Heart right ventricle (tissue), 16 donors: ENCODE data around the gene MEF2D. TPM values are rescaled to one million over a fixed set of nuclear protein-coding genes. Genes with fewer than 3 reads are reported as not detected.

Experiments
- ATAC-seq, 8 donors: fragments of 200-7000 bp; cut with Tn5 transposase; one replicate each; pipeline ENCODE4 v1.9.1; 2020; ENCODE audit warnings: mild to moderate bottlenecking in 8 of 8, moderate library complexity in 8 of 8, moderate number of reproducible peaks in 1 of 8
- DNase-seq, 2 donors: peaks; one replicate each; pipeline ENCODE4 v3.0.0-alpha.2; 2020
- H3K27ac ChIP-seq, 10 donors: fragments of 200-600 bp; sonication (generic) in 2 of 10; one replicate each; pipeline versions ENCODE4 v1.5.0 to v1.8.0; 2020 to 2022; ENCODE audit warnings: mild to moderate bottlenecking in 3 of 10
- H3K27me3 ChIP-seq, 7 donors: fragments of 200-600 bp; one replicate each; pipeline ENCODE4 v1.8.0; 2021 to 2022; ENCODE audit warnings: mild to moderate bottlenecking in 2 of 7
- H3K36me3 ChIP-seq, 9 donors: fragments of 200-600 bp; sonication (generic) in 1 of 9; one replicate each; pipeline versions ENCODE4 v1.5.0 to v1.8.0; 2020 to 2022; ENCODE audit warnings: mild to moderate bottlenecking in 2 of 9
- H3K4me1 ChIP-seq, 9 donors: fragments of 200-600 bp; sonication (generic) in 1 of 9; one replicate each; pipeline versions ENCODE4 v1.5.0 to v1.8.0; 2020 to 2022; ENCODE audit warnings: mild to moderate bottlenecking in 4 of 9
- H3K4me3 ChIP-seq, 10 donors: fragments of 200-600 bp; sonication (generic) in 2 of 10; one replicate each; pipeline versions ENCODE4 v1.5.0 to v1.8.0; 2020 to 2022; ENCODE audit warnings: mild to moderate bottlenecking in 7 of 10, moderate library complexity in 2 of 10
- H3K9me3 ChIP-seq, 11 donors: fragments of 200-600 bp in 10 of 11; sonication (generic) in 2 of 11; one replicate each; pipeline versions ENCODE4 v1.5.0 to v1.8.0; 2013 to 2022; ENCODE audit warnings: mild to moderate bottlenecking in 2 of 11, control low read depth in 1 of 11, moderate library complexity in 1 of 11
- CTCF ChIP-seq, 9 donors: fragments of 200-600 bp; sonication (generic) in 2 of 9; IDR thresholded peaks; one replicate each; pipeline versions ENCODE4 v1.5.0 to v1.8.0; 2021 to 2022; ENCODE audit warnings: antibody characterized with exemption in 9 of 9, mild to moderate bottlenecking in 5 of 9, moderate library complexity in 1 of 9
- WGBS, 2 donors: extraction: QIAGEN DNeasy Blood & Tissue Kit; methylation state at CpG; one replicate each; pipeline ENCODE4 v1.1.7; 2013; ENCODE audit warnings: inconsistent platforms in 1 of 2; 5-methylcytosine and 5-hydroxymethylcytosine counted together
- intact Hi-C, 10 donors: fragments of 100-400 bp; cut with DNase I; formaldehyde crosslinking; loops; one replicate each; pipeline versions ENCODE4 v1.11.1 to v1.14.2; 2022
- polyA plus RNA-seq, 2 donors: library from polyadenylated mRNA; stranded (reverse); fragments of 200-250 nt; gene quantifications; one replicate each; pipeline ENCODE4 v1.2.3, GENCODE V29; 2013
- total RNA-seq, 10 donors: library from RNA; stranded (reverse); fragmentation: NEBNext Ultra II Directional in 3 of 10; extraction: Animal tissue kit (Norgen Biotek cat#: 25700) in 3 of 10; gene quantifications; one replicate each; pipeline versions ENCODE4 v1.2.1 to v1.2.4, GENCODE V29; 2021 to 2023
- donor health status: Arrhythmogenic right ventricular cardiomyopathy.
- donor health status: ischemic (EF 13 %, LVEDD 7.1; RV severe dilation, severe dysfunction).
- donor health status: healthy with polysubstance abuse.
- donor health status: DM: no; HTN: yes; CAD: no.
- donor health status: DM: no; HTN: no; CAD: no.
- donor health status: ischemic (EF 25% LVEDD 6.9; RV normal size, moderate dysfunction).
- donor health status: ischemic (EF 25% LVEDD 5.7; RV mildly dilated, moderate dysfunction).
- donor health status: healthy.
- donor health status: DM: yes; HTN: yes; CAD: no.
- donor health status: Ischemic cardiomyopathy.
- donor health status: ischemic (EF 35%, LVEDD 5.7; RV mildly dilated, moderate dysfunction).
- donor health status: nonischemic (EF 11% LVEDD 7.7; RV severe dilation, severe dysfunction).
- donor health status: DM: yes; HTN: yes; CAD: no.
- donor health status: PGD.
- donor health status: ischemic (EF 29% LVEDD 5.4; RV normal size, mild dysfunction).
- donor health status: nonischemic (EF 23%, LVEDD 6.1; RV moderate dilation, normal function).

MEF2D gene
- total and polyA plus RNA-seq, 12 donors: 31.6 to 127 (median 94.9) TPM

DNA sequence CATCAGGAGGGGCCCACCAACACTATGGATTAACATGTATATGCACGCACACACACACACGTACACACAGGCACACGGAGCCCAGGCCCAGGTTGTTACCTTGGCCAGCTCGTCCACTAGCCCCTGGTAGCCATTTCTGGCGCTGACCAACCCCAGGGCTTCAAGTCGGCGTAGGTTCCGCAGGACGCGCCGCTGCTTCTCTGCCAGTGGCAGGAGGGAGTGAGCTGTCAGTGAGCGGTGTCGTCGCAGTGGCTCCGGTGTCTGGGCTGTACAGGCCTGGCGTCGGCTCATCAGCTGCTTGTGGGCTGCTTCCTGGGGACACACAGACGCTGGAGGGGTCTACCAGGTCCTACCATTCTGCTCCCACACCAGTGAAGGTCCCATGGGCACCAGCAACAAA lies 29.4 kb upstream of the MEF2D start:
- TF ChIP-seq CTCF (IDR thresholded peaks at IDR 0.05): no peak
- intact Hi-C loops: no loop called here
- no peaks in the 10 kb centered on the region for H3K9me3 ChIP-seq

DNA sequence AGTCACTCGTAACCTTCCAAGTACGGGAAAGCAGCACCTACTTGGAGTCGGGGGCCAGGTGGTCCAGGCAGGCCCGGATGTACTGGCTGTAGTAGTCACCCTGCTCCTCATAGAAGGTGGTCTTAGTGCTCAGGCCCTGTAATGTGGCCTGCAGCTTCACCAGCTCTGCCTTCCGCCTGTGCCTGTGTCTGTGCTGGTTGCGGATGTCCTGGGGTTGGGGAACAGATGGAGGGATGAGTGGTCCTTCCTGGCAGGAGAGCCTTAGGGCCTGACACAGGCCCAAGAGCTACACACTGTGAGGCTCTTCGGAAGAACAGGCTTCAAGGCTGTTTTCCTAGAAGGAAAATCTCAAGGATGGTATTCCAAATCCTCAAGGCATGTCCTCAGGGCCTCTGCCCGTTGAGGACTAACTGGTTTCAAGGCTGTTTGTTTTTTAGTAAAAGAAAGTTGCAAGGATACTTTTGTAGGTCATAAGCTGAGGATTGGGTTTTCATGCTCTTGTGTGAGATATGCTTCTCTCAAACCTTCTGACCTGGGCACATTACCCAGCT lies 28.4 kb upstream of the MEF2D start:
- H3K27me3 ChIP-seq: no peaks in the 10 kb centered on the region
- H3K9me3 ChIP-seq: no peaks in the 10 kb centered on the region
- no peak overlapping the region for H3K27ac ChIP-seq
- DNase-seq (no peak), ATAC-seq (no peak)
- peaks cover 0 to 18% (median 0%) of the 10 kb centered on the region in 9 donors for H3K36me3 ChIP-seq
- intact Hi-C loops: loop anchor here in 1 of 10 donors (5.0 kb wide), 1 partner anchor 38 kb away; no protein-coding TSS in a partner anchor
- 94 to 97% methylated on average over 8 of the region's 8 CpGs for WGBS, 2 donors
- H3K4me1 ChIP-seq: peaks cover 0 to 22% (median 8%) of the 10 kb centered on the region in 9 donors
- TF ChIP-seq CTCF (IDR thresholded peaks at IDR 0.05): no peak
- H3K4me3 ChIP-seq: no peak overlapping the region

More for the DNA sequence above, 29.4 kb upstream of the MEF2D start:
- peaks cover 0 to 12% (median 4%) of the 10 kb centered on the region in 9 donors for H3K4me1 ChIP-seq
- H3K36me3 ChIP-seq: peaks cover 0 to 24% (median 0%) of the 10 kb centered on the region in 9 donors
- 97 to 98% methylated on average over 18 of the region's 18 CpGs for WGBS, 2 donors
- H3K4me3 ChIP-seq: no peak overlapping the region
- H3K27me3 ChIP-seq: no peaks in the 10 kb centered on the region
- DNase-seq (no peak), ATAC-seq (no peak)
- no peak overlapping the region for H3K27ac ChIP-seq

DNA sequence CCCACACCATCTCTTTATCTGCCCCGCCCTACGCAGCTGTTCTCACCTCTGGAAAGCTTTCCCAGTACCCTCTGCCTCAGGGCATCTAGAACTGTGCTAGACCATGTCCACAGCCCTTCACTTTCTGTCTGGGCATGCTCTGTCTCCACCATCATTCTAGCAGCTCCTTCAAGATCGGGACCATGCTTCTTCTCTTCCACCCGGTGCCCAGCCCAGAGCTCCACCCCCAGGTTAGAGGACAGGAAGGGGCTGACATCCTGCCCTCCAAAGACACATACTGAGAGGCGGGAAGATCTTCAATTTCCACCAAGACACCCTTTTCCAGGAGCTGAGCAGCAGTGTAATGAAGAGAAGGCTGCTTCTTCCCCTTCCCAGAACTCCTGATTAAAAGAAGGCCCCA lies 27.7 kb upstream of the MEF2D start:
- 70 to 88% methylated on average over 5 of the region's 5 CpGs for WGBS, 2 donors

GRCh38 chr1:156527584-156527983 lies 27.0 kb upstream of the MEF2D start:
- H3K4me1 ChIP-seq: peaks cover 0 to 22% (median 8%) of the 10 kb centered on the region in 9 donors
- no peak overlapping the region for H3K27ac ChIP-seq
- H3K36me3 ChIP-seq: peaks cover 0 to 11% (median 0%) of the 10 kb centered on the region in 9 donors
- DNase-seq (no peak), ATAC-seq (no peak)
- 81 to 95% methylated on average over 2 of the region's 2 CpGs for WGBS, 2 donors
- H3K27me3 ChIP-seq: no peaks in the 10 kb centered on the region
- intact Hi-C loops: loop anchor here in 1 of 10 donors (5.0 kb wide), 1 partner anchor 40 kb away; no protein-coding TSS in a partner anchor
- no peak for TF ChIP-seq CTCF (IDR thresholded peaks at IDR 0.05)
- H3K9me3 ChIP-seq: no peaks in the 10 kb centered on the region
- H3K4me3 ChIP-seq: no peak overlapping the region

More for the DNA sequence above, 27.7 kb upstream of the MEF2D start:
- no peak for TF ChIP-seq CTCF (IDR thresholded peaks at IDR 0.05)
- intact Hi-C loops: loop anchor here in 1 of 10 donors (5.0 kb wide), 1 partner anchor 39 kb away; no protein-coding TSS in a partner anchor
- no peak for DNase-seq
- no peak for ATAC-seq
- no peaks in the 10 kb centered on the region for H3K9me3 ChIP-seq
- peaks cover 0 to 22% (median 8%) of the 10 kb centered on the region in 9 donors for H3K4me1 ChIP-seq
- H3K36me3 ChIP-seq: peaks cover 0 to 13% (median 0%) of the 10 kb centered on the region in 9 donors
- H3K4me3 ChIP-seq: no peak overlapping the region
- H3K27me3 ChIP-seq: no peaks in the 10 kb centered on the region
- no peak overlapping the region for H3K27ac ChIP-seq
